Measurements from ENCODE around the gene DNAAF8. TPM values are rescaled to one million over a fixed set of nuclear protein-coding genes. Genes with fewer than 3 reads are reported as not detected.

The DNAAF8 gene
- total RNA-seq, 1 experiment from 2014 or later, result 0.39 TPM

GRCh38 chr16:4777339-4778049 lies 43.2 kb downstream of the DNAAF8 start:
- no peak overlapping the region for H3K4me3 Mint-ChIP-seq
- no peaks in the 10 kb centered on the region for H3K36me3 Mint-ChIP-seq (ENCODE audit: insufficient read depth in 1 of 3, low read depth in 3 of 3)
- Histone ChIP-seq H2BK12ac (ENCODE audit: insufficient read length, low read depth, low read length) (no peak overlapping the region), H3K27ac (ENCODE audit: insufficient read length, low read depth, low read length) (no peak overlapping the region), H3K18ac (ENCODE audit: insufficient read length, low read depth, low read length) (no peak overlapping the region), H3T11ph (ENCODE audit: low read length) (no peak overlapping the region), H3K23me2 (ENCODE audit: insufficient read length, low read depth, low read length, poor library complexity, severe bottlenecking) (no peaks in the 10 kb centered on the region), H3K79me2 (ENCODE audit: insufficient read depth, low read length) (no peaks in the 10 kb centered on the region), H3K23ac (ENCODE audit: insufficient read length, low read depth, low read length) (no peak overlapping the region), H3K79me1 (ENCODE audit: insufficient read depth, low read depth, low read length, poor library complexity, severe bottlenecking) (no peaks in the 10 kb centered on the region), H3K4me2 (ENCODE audit: insufficient read depth, insufficient read length, low read length) (no peak overlapping the region), H4K91ac (ENCODE audit: insufficient read length, low read depth, low read length) (no peak overlapping the region), H2BK5ac (ENCODE audit: insufficient read length, low read length) (no peak overlapping the region), H2BK15ac (ENCODE audit: low read depth, low read length) (no peak overlapping the region), H4K8ac (replicated peaks; ENCODE audit: insufficient read length, low read depth, low read length) (no peak overlapping the region), H3K4me1 (ENCODE audit: insufficient read depth, low read length) (no peaks in the 10 kb centered on the region), H3K14ac (ENCODE audit: insufficient read depth, low read length) (no peak overlapping the region), H2BK120ac (ENCODE audit: low read depth, low read length, poor library complexity, severe bottlenecking) (peak overlapping the region; percentile 7), H2BK20ac (ENCODE audit: low read depth, low read length, poor library complexity, severe bottlenecking) (no peak overlapping the region), H3K9ac (ENCODE audit: extremely low read depth, insufficient read length, low read length) (no peak overlapping the region), H3K56ac (ENCODE audit: insufficient read length, low read depth, low read length) (no peak overlapping the region), H4K5ac (ENCODE audit: insufficient read length, low read depth, low read length) (no peak overlapping the region), H3K4ac (ENCODE audit: low read depth, low read length) (no peak overlapping the region), H2AFZ (ENCODE audit: low read length) (no peak overlapping the region), H3K9me3 (ENCODE audit: control insufficient read depth, low read depth, low read length) (no peaks in the 10 kb centered on the region), H3K27me3 (ENCODE audit: insufficient read depth, low read length) (no peaks in the 10 kb centered on the region; the same call in 1 of the 2 replicates), H4K20me1 (ENCODE audit: control insufficient read depth, insufficient read depth, insufficient read length) (no peaks in the 10 kb centered on the region), H2AK5ac (ENCODE audit: insufficient read length, low read length) (no peak overlapping the region)
- H3K27me3 Mint-ChIP-seq (ENCODE audit: low read depth), result no peaks in the 10 kb centered on the region; the same call in none of the 2 replicates
- TF ChIP-seq, protein P1, sequence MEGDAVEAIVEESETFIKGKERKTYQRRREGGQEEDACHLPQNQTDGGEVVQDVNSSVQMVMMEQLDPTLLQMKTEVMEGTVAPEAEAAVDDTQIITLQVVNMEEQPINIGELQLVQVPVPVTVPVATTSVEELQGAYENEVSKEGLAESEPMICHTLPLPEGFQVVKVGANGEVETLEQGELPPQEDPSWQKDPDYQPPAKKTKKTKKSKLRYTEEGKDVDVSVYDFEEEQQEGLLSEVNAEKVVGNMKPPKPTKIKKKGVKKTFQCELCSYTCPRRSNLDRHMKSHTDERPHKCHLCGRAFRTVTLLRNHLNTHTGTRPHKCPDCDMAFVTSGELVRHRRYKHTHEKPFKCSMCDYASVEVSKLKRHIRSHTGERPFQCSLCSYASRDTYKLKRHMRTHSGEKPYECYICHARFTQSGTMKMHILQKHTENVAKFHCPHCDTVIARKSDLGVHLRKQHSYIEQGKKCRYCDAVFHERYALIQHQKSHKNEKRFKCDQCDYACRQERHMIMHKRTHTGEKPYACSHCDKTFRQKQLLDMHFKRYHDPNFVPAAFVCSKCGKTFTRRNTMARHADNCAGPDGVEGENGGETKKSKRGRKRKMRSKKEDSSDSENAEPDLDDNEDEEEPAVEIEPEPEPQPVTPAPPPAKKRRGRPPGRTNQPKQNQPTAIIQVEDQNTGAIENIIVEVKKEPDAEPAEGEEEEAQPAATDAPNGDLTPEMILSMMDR (conservative IDR thresholded peaks at IDR 0.05), result no peak
- no peak overlapping the region for H3K27ac Mint-ChIP-seq
- no CpG with 5 or more reads among the region's 17 CpGs for WGBS (ENCODE audit: extremely low coverage, insufficient read length, low lambda C conversion rate)
- no peak for DNase-seq
- no peaks in the 10 kb centered on the region; a peak in 1 of 5 replicates for H3K9me3 Mint-ChIP-seq
- no peaks in the 10 kb centered on the region for H3K4me1 Mint-ChIP-seq
